GM18508 (cell line): ENCODE results near the gene NEAT1.

ENCODE experiments used
- ATAC-seq: cut with Tn5 transposase; IDR thresholded peaks from one replicate; pipeline ENCODE4 v1.9.1; 2021; ENCODE audit warnings: moderate number of reproducible peaks; ENCODE audit not compliant: insufficient read depth, unreplicated experiment

The NEAT1 gene

GRCh38 chr11:65420506-65420905 lies 2.1 kb upstream of the NEAT1 start:
- no peak for ATAC-seq

- no peak for ATAC-seq
These were observed 1.4 kb upstream of the NEAT1 start for GRCh38 chr11:65420979-65421793.

- no peak for ATAC-seq
These were observed 585 bp upstream of the NEAT1 start for GRCh38 chr11:65421794-65422632.

GRCh38 chr11:65423516-65424204 lies 1.1 kb downstream of the NEAT1 start:
- ATAC-seq, result no peak

- no peak for ATAC-seq
These were observed 1.9 kb downstream of the NEAT1 start for GRCh38 chr11:65424205-65425104.

- ATAC-seq, result no peak
These were observed 2.7 kb downstream of the NEAT1 start for GRCh38 chr11:65425105-65425970.

- no peak for ATAC-seq
These were observed 3.6 kb downstream of the NEAT1 start for GRCh38 chr11:65425971-65426838.

GRCh38 chr11:65426839-65427690 lies 4.5 kb downstream of the NEAT1 start:
- no peak for ATAC-seq

- ATAC-seq, result no peak
These were observed 5.3 kb downstream of the NEAT1 start for GRCh38 chr11:65427691-65428577.

- no peak for ATAC-seq
These were observed 6.0 kb downstream of the NEAT1 start for GRCh38 chr11:65428578-65429067.

- ATAC-seq, result no peak
These were observed 6.6 kb downstream of the NEAT1 start for GRCh38 chr11:65429068-65429681.

- no peak for ATAC-seq
These were observed 7.3 kb downstream of the NEAT1 start for GRCh38 chr11:65429724-65430405.

GRCh38 chr11:65430406-65431217 lies 8.0 kb downstream of the NEAT1 start:
- no peak for ATAC-seq

- no peak for ATAC-seq
These were observed 9.0 kb downstream of the NEAT1 start for GRCh38 chr11:65431451-65432099.
